ENCODE results near the gene ZNF207.

The ZNF207 gene

DNA sequence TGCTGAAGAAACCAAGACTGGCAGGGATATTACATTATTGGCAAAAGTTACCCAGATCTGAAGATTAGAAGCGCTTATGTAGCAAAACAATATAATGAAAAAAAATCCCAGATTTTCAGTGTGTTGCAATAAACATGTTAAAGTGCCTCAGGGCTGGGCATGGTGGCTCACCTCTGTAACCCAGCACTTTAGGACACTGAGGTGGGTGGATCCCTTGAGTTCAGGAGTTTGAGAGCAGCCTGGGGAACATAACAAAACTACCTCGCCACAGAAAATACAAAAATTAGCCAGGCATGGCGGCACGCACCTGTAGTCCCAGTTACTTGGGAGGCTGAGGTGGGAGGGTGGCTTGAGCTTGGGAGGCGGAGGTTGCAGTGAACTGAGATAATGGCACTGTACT is 6.8 kb downstream of the ZNF207 start:
- no peak for DNase-seq (ENCODE audit: low read depth)
- H3K4me3 ChIP-seq (ENCODE audit: low read depth, low read length) = no peak overlapping the region
- TF ChIP-seq, protein P1, sequence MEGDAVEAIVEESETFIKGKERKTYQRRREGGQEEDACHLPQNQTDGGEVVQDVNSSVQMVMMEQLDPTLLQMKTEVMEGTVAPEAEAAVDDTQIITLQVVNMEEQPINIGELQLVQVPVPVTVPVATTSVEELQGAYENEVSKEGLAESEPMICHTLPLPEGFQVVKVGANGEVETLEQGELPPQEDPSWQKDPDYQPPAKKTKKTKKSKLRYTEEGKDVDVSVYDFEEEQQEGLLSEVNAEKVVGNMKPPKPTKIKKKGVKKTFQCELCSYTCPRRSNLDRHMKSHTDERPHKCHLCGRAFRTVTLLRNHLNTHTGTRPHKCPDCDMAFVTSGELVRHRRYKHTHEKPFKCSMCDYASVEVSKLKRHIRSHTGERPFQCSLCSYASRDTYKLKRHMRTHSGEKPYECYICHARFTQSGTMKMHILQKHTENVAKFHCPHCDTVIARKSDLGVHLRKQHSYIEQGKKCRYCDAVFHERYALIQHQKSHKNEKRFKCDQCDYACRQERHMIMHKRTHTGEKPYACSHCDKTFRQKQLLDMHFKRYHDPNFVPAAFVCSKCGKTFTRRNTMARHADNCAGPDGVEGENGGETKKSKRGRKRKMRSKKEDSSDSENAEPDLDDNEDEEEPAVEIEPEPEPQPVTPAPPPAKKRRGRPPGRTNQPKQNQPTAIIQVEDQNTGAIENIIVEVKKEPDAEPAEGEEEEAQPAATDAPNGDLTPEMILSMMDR (conservative IDR thresholded peaks at IDR 0.05; ENCODE audit: low read depth, low read length) = no peak

DNA sequence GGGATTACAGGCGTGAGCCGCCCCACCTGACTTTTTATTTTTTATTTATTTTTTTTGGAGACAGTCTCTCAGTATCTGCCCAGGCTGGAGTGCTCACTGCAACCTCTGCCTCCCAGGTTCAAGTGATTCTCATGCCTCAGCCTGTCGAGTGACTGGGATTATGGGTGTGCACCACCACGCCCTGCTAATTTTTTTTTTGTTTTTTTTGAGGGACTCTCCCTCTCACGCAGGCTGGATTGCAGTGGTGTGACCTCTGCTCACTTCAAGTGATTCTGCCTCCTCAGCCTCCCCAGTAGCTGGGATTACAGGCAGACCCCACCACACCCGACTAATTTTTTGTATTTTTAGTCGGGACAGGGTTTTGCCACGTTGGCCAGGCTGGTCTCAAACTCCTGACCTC is 7.7 kb downstream of the ZNF207 start:
- DNase-seq (ENCODE audit: low read depth) = no peak
- H3K4me3 ChIP-seq (ENCODE audit: low read depth, low read length) = no peak overlapping the region
- TF ChIP-seq, protein P1 (conservative IDR thresholded peaks at IDR 0.05; ENCODE audit: low read depth, low read length) = no peak

DNA sequence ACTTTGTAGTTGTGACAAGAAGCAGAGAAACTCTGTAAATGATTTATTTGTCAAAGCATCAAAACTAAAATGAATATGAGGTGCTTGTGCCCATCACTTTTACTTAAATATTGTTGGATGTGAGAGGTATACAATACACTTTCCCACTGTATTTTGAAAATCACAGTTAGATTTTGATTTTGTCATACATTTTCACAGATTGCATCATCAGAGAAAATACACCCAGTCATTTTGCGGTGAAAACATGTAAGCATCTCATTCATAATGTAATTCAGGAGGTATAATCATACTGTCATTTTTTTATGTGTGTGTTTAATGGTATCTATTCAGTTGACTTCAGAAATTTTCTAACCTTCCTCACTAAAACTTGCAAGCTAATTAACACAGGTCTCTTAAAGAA is 11.3 kb downstream of the ZNF207 start:
- DNase-seq (ENCODE audit: low read depth) = no peak
- TF ChIP-seq, protein P1 (conservative IDR thresholded peaks at IDR 0.05; ENCODE audit: low read depth, low read length) = no peak
- no peak overlapping the region for H3K4me3 ChIP-seq (ENCODE audit: low read depth, low read length)

DNA sequence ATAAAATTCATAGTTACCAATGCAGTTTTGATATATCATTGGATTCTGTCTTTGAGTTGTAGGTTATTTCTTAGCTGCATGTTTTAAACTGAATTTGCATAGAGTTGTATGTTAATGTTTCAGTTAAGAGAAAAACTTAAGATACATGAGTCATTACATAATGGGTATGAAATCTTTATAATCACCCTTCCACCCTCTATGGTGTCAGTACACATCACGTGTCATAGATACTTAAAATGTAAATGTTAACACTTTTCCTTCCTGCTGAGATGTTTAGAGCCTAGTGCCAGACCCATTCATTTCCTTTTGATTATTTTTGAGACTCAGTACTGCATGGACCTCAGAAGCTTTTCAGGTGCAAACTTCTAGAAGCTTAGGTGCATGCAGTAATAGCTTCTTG is 20.5 kb downstream of the ZNF207 start:
- H3K4me3 ChIP-seq (ENCODE audit: low read depth, low read length) = no peak overlapping the region
- no peak for DNase-seq (ENCODE audit: low read depth)
- TF ChIP-seq, protein P1 (conservative IDR thresholded peaks at IDR 0.05; ENCODE audit: low read depth, low read length) = no peak

DNA sequence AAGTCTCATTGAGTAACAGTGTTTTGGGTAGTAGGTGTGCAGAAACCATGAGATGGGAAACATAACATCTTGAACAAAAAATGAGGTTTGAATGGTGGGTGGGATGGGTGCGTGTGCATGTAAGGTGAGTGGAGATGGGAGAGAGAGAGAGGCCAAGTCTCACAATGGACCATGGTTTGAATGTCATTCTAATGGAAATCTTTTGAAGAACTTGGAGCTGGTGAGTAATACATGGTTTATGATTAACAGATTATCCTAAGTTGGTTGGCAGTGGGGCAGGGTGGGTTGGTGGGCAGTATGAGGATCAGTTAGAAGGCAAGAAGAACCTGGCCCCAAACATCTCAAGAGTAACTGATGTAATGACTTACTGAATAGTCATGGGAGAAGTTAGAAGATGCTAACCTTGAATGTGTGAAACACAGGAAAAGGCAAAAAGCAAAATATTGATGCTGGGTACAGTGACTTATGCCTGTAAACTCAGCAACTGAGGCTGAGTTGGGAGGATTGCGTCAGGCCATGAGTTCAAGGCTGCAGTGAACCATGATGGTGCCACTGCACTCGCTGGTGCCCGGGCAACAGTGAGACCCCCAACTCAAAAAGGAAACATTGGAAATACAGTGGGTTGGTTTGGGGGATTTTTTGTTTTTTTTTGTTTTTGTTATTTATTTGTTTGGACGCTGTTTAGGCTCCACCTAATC is 32.7 kb downstream of the ZNF207 start:
- no peak for DNase-seq (ENCODE audit: low read depth)
- TF ChIP-seq, protein P1 (conservative IDR thresholded peaks at IDR 0.05; ENCODE audit: low read depth, low read length) = no peak
- no peak overlapping the region for H3K4me3 ChIP-seq (ENCODE audit: low read depth, low read length)

DNA sequence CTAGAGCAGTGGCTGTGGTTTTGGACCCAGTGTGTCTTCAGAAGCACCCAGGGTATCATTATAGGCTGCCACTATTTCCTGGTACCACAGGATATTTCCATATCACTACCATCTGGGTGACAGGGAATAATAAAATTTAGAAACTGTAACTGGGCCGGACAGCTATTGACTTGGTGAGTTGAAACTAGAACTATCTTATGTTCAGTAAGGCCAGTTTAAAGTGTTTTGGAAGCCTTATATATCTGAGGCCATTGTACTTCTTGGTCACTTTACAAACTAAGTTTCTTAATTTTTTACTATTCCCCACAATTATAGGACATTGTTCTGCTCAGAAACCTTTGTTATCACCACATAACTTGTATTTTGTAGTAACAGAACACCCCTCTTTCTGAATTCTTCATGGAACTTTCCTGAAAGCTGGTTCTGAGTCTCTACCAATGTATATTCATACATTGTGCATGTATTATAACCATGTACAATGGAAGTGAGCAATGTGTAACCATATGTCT is 34.0 kb downstream of the ZNF207 start:
- TF ChIP-seq, protein P1 (conservative IDR thresholded peaks at IDR 0.05; ENCODE audit: low read depth, low read length) = no peak
- H3K4me3 ChIP-seq (ENCODE audit: low read depth, low read length) = no peak overlapping the region
- DNase-seq (ENCODE audit: low read depth) = no peak

DNA sequence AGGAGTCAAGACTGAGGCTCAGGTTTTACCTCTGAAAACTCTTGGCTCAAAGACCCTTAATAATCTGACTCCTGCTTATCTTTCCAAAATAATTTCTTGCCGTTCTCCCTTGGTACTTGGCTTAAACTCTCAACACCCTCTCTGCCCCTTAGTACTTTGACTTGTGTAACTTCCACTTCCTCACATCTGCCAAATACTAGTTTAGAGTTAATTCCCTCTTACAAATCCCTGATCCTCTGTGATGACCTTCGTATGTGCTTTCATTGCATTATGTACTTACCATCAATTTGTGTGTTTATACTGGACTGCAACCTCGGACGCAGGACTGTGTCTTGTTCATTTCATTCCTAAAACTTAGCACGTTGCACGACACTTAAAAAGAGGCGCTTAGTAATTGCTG is 35.2 kb downstream of the ZNF207 start:
- DNase-seq (ENCODE audit: low read depth) = peak; percentile 16
- TF ChIP-seq, protein P1 (conservative IDR thresholded peaks at IDR 0.05; ENCODE audit: low read depth, low read length) = no peak
- H3K4me3 ChIP-seq (ENCODE audit: low read depth, low read length) = no peak overlapping the region
